ENCODE data around the gene DHRSX.

DNA sequence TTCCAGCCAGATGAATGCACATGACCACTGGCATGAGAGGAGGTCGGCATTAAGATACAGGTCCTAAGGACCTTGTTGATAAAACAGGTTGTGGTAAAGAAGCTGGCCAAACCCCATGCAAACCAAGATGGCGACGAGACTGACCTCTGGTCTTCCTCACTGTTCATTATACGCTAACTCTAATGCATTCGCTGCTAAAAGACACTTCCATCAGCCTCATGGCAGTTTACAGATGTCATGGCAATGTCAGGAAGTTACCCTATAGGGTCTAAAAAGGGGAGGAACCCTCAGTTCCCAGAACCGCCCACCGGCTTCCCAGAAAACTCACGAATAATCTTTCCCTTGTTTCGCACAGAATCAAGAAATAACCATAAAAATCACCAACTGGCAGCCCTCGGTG lies 182.4 kb downstream of the DHRSX start:
- TF ChIP-seq CTCF (IDR thresholded peaks at IDR 0.05; ENCODE audit: low read depth, low read length), result no peak
- TF ChIP-seq MAX (IDR thresholded peaks at IDR 0.05; ENCODE audit: low read depth, low read length), result no peak

Data from NB4 (cell line).